Hematopoietic multipotent progenitor cell treated with erythropoietin and hydrocortisone succinate and interleukin-3 and kit ligand, for 15 days (in vitro differentiated cells): Measurements from ENCODE around the gene ACP5.
"Not testable (repeated sequence)": the region's sequence is repeated elsewhere in the genome, so short reads cannot be mapped to it uniquely, and the experiment has no call there.

ENCODE experiments used
- DNase-seq: peaks from one replicate; pipeline ENCODE4 v3.0.0-alpha.2; 2015; ENCODE audit warnings: low spot score

ACP5 gene

DNA sequence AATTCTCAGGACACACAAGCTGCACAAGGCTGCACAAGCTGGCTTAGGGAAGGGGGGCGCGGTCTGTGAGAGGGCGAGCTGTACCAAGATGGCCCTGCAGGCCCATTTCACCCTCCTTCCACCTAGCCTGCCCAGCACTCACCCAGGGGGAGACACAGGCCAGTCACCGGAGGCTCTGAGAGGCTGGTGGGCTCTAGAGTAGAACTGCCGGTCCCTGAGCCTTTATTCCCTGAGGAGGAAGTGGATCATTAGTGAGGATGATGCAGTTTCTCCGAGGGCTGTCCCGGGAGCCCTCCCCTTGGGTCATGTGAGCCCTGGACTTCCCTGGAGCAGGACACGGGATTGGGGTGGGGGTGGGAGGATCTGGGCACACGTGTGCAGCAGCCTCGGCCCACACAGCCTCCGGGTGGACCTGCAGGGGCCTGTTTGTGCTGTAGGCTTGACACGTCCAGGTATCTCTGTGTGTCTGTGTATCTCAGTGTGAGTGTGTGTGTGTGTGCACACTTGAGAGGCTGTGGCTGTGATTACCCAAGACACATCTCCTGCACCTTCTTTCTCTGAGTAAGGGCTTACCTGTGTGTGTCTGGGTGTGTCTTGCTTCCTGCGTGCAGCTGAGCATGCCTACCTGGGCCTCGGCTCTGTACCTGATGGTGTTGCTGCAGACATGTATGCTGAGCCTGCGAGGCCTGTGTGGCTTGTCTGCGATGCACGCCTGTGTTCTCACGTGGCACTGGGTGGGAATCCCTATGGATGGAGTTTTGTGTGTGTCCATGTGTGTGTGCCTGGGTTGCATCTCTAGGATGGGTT is at the start of gene ACP5:
ACP5 (minus strand) TSS at position 195 of the 807 bp plus-strand sequence. CDS start 328 bp downstream, outside the sequence.
- no peak for DNase-seq

GRCh38 chr19:11626252-11626651 is 48.8 kb upstream of the ACP5 start:
- DNase-seq: no peak

GRCh38 chr19:11624069-11624463 is 46.6 kb upstream of the ACP5 start:
- no peak for DNase-seq

- DNase-seq: not testable (repeated sequence)
Measured at GRCh38 chr19:11622401-11622800, 45.0 kb upstream of the ACP5 start.

GRCh38 chr19:11620553-11620952 is 43.1 kb upstream of the ACP5 start:
- no peak for DNase-seq

- no peak for DNase-seq
Measured at GRCh38 chr19:11617180-11618062, 40.0 kb upstream of the ACP5 start.

DNA sequence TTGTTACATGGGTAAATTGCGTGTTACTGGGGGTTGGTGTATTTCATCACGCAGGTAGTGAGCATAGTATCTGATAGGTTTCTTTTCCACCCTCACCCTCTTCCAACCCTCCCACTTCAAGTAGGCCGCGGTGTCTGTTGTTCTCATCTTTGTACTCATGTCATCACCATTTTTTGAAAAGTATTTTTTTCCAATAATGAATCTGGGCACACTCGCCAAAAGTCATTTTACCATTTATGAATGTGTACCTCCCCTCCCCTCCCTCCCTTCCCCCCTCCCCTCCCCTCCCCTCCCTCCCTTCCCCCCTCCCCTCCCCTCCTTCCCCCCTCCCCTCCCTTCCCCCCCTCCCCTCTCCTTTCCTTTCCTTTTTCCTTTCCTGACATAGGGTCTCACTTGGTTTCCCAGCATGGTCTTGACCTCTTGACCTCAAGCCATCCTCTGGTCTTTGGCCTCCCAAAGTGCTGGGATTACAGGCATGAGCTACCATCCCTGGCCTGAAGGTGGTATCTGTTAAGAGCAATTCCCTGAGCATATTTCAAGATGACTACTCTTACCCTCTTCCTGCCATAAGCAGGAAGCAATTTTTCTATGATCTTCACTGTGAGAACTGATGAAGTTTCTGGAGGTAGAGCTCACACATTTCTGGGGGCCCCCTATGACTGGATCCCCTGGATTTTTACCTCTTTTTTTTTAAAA is 35.5 kb upstream of the ACP5 start:
- no peak for DNase-seq

GRCh38 chr19:11611730-11612129 is 34.3 kb upstream of the ACP5 start:
- no peak for DNase-seq

GRCh38 chr19:11606484-11606883 is 29.0 kb upstream of the ACP5 start:
- DNase-seq: no peak

- not testable (repeated sequence) for DNase-seq
Measured at GRCh38 chr19:11599704-11600103, 22.3 kb upstream of the ACP5 start.

DNA sequence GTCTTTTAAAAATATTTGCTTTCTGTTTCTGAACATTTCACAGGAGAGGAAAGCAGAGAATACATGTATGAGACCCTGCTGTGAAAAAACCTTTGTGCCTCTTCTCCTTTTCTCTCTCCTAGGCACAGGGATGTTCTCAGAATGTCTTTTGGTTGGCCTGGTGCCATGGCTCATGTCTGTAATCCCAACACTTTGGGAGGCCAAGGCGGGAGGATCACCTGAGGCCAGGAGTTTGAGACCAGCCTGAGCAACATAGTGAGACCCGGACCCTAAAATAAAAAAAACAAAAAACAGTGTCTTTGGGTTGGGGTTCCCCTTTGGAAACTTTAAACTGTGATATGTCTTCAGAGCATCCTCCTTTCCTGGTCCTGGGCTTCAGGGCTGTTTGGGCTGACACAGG is 21.3 kb upstream of the ACP5 start:
- no peak for DNase-seq

GRCh38 chr19:11598103-11598483 is 20.6 kb upstream of the ACP5 start:
- no peak for DNase-seq

GRCh38 chr19:11597202-11598102 is 20.0 kb upstream of the ACP5 start, which contains the start of gene ZNF627:
Gene ZNF627 (plus strand): TSS chr19:11597483. CDS start chr19:11597628, 145 bp downstream.
- DNase-seq: peak; percentile 97

DNA sequence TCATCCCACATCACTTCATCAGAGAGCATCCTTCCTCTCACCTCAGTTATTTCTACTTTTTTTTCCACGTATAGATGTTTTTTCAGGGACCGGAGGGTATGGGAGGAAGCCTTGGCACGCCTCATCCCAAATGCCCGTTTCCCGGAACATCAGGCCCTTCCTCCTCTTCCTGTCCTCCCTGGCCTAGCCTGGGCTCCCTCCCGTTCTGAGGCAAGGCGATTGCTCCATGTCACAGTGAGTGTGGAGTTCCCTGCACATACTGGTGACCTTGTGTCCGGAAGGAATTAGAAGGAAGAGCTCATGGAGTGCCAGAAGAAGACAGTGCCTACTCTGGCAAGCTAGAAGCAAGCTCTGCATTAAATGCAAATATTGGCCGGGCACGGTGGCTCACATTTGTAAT is 18.7 kb upstream of the ACP5 start:
- no peak for DNase-seq

- no peak for DNase-seq
Measured at GRCh38 chr19:11594084-11594483, 16.6 kb upstream of the ACP5 start.

GRCh38 chr19:11587975-11588631 is 10.7 kb upstream of the ACP5 start:
- DNase-seq: no peak

DNA sequence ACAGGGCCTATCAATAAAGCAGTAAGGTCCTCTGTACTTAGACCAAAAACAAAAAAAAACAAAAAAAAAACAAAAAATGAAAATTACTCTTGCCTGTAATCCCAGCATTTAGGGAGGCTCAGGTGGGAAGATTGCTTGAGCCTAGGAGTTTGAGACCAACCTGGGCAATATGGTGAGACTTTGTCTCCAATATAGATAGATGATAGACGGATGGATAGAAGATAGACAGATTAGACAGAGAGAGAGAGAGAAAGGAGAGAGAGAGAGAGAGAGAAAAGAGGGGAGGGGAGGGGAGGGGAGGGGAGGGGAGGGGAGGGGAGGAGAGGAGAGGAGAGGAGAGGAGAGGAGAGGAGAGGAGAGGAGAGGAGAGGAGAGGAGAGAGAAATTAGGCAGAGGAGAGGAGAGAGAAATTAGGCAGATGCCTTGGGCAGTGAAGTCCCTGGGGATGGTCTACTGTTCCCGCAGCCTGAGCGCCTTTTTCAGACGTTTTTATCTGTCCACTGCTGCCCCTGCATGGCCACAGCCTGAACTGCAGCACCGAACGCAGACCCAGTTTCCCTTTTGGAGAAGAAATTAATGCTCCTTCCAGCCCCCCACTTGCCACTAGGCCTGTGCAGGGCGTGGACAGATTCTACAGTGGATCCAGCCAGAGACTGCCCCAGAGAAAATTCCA is 10.0 kb upstream of the ACP5 start:
- DNase-seq: peak; percentile 85

DNA sequence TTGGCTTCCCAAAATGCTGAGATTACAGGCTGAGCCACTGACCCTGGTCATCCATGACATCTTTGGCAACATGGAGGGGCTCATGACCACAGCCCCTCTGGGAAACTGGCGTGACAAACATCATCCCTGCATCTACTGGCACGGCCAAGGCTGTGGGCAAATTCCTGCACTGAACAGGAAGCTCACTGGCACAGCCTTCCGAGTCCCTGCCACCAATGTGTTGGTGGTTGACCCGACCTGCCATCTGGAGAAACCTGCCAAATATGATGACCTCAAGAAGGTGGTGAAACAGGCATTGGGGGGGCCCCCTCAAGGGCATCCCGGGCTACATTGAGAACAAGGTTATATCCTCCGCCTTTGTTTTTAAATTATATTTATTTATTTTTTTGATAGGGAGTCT is 8.9 kb upstream of the ACP5 start:
- no peak for DNase-seq

DNA sequence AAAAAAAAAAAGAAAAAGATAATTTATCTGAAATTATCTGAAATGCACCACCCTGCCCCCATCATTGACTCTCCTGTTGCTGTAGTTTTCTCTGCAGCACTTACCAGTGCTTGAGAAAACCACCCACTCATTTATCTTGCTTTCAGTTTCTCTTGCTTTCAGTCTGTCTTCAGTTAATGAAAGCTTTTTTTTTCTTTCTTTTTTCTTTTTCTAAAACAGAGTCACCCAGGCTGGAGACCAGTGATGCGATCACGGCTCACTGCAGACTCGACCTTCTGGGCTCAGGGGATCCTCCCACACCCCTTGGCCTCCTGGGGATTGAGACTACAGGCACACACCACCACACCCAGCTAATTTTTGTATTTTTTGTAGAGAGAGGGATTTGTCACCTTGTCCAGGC is 4.3 kb upstream of the ACP5 start:
- peak; percentile 58 for DNase-seq

GRCh38 chr19:11580116-11580515 is 2.7 kb upstream of the ACP5 start:
- DNase-seq: no peak
